Right lobe of liver (tissue), 4 donors: ENCODE data around the gene SCUBE2.

Source experiments
- CTCF ChIP-seq, 4 donors: fragments of 200-600 bp in 3 of 4; fragments of 450-650 bp in 1 of 4; IDR thresholded peaks; one replicate each; pipeline versions ENCODE4 v1.5.1 to v1.8.0; 2016 to 2022; ENCODE audit warnings: antibody characterized with exemption in 4 of 4, mild to moderate bottlenecking in 2 of 4
- POLR2A ChIP-seq: fragments of 450-650 bp; IDR thresholded peaks from one replicate; pipeline ENCODE4 v1.6.1; 2017; ENCODE audit warnings: antibody characterized with exemption, mild to moderate bottlenecking
- donor health status: DM: no; HTN: no; CAD: no.
- donor health status: DM: no; HTN: no; CAD: no.
- donor health status: DM: no; HTN: yes; CAD: no.

DNA sequence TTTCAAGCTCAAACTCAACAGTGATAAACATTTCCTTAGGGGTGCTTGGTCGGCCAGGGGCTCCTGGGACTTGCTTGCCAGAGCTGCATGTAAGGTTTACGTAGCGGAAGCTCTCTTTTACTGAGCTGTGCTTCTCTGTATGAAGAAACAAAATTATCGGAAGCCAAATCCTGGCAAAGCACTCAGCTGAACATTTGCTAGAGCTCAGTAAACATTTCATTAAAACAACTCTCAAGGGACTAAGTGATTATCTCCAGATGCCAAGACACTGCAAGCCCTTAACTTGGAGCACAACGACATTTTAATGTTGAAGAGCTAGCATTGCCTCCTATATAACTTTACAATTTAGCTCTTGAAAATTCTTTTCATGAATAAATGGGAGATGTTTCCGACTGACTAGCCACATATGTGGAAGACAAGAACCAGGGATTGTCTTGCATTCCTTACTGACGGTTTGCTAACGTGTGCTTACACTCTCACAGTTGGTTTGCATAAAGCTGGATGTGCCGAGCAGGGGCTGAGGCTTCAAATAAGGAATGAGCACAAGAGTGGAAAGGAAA lies 43.4 kb downstream of the SCUBE2 start:
- TF ChIP-seq CTCF (IDR thresholded peaks at IDR 0.05) (no peak), POLR2A (no peak)
